Measurements from ENCODE around the gene SLC51A. TPM values are rescaled to one million over a fixed set of nuclear protein-coding genes. Genes with fewer than 3 reads are reported as not detected.
A peak's percentile ranks its signal among the peaks of the same experiment; 100 is the strongest.

The SLC51A gene
- total and polyA plus RNA-seq, 2 of the 8 experiments (the other 6 are each of a cell fraction or from before 2014, with no cell fraction given) = 6.3 to 9.8 TPM

DNA sequence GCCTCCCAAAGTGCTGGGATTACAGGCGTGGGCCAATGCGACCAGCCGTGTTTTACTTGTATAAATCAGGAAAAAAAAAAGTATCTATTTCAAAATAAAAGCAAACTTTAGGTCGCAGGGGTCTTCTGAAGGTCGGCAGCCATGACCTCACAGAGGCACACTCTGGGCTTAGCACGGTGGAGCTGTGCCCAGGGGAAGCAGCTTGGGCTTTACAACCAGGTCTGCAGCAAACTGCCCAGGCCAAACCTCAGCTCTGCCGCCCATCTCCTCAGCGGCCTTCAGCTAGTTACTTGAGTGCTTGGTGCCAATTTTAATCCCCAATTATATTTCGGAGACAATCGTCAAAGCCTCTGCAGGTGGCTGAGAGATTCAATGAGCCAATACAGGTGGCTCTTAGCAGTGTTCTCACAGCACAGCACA lies 35.2 kb upstream of the SLC51A start:
- H4K91ac ChIP-seq (replicated peaks; ENCODE audit: insufficient read length, low read length) = no peak overlapping the region
- ChIA-PET POLR2A (ENCODE audit: partially characterized antibody) (interaction anchor here (0.7 kb wide), 1 partner anchor 506 kb away, joined by 5 read pairs; no protein-coding TSS in a partner anchor), CTCF (ENCODE audit: partially characterized antibody) (interaction anchor here (0.6 to 1.3 kb wide), 5 partner anchors 14 to 109 kb away, joined by 3 to 7 read pairs (median 3); no protein-coding TSS in a partner anchor)
- H3K18ac ChIP-seq (ENCODE audit: extremely low read depth, low read length) = peak overlapping the region; percentile 66
- peaks cover 2 to 4% of the 10 kb centered on the region in 2 experiments; a peak in 1 of 4 replicates for H3K9me3 ChIP-seq (ENCODE audit: insufficient read depth in 2 of 2, low read depth in 1 of 2, low read length in 1 of 2)
- no peak for DNase-seq (ENCODE audit: low read depth in 1 of 2, low spot score in 2 of 2)
- 0 out of 2 replicates have a peak overlapping the region, but pooled peaks have one; percentile 61 for H2BK15ac ChIP-seq (ENCODE audit: low read length)
- no peak overlapping the region for H3K4me3 ChIP-seq (ENCODE audit: extremely low read depth in 1 of 4, insufficient read depth in 2 of 4, low read depth in 3 of 4, low read length in 4 of 4)
- no peak for FAIRE-seq
- peaks cover 4 to 12% (median 9%) of the 10 kb centered on the region in 4 experiments; a peak in 6 of 7 replicates for H3K4me1 ChIP-seq (replicated peaks in 1 of 4; ENCODE audit: control insufficient read depth in 3 of 4, insufficient read depth in 4 of 4, low read length in 3 of 4)
- no peak overlapping the region for H2BK20ac ChIP-seq (ENCODE audit: low read length)
- no peak overlapping the region for H3K27ac ChIP-seq (ENCODE audit: low read depth, low read length)
- H3K9ac ChIP-seq (replicated peaks in 1 of 4; ENCODE audit: extremely low read depth in 1 of 4, low read depth in 3 of 4, low read length in 3 of 4) = no peak overlapping the region
- WGBS, 2 experiments (ENCODE audit: extremely low coverage in 1 of 2, insufficient coverage in 1 of 2, insufficient read length in 1 of 2, insufficient replicate concordance in 2 of 2, low coverage in 1 of 2, low lambda C conversion rate in 2 of 2, missing lambda C conversion rate in 1 of 2) = 88% methylated on average over 10 of the region's 10 CpGs; no CpG with 5 or more reads in 1 of the 2 experiments
- no peak overlapping the region for H2AK5ac ChIP-seq (ENCODE audit: low read depth, low read length)
- no peaks in the 10 kb centered on the region for H4K20me1 ChIP-seq (replicated peaks in 1 of 2; ENCODE audit: control insufficient read depth in 1 of 2, insufficient read depth in 2 of 2, low read length in 2 of 2)
- no peak overlapping the region for H3K14ac ChIP-seq (ENCODE audit: insufficient read length)
- H3K23ac ChIP-seq (ENCODE audit: insufficient read length) = no peak overlapping the region
- no peak overlapping the region for H3K56ac ChIP-seq (replicated peaks; ENCODE audit: insufficient read length, low read depth, low read length)
- H4K5ac ChIP-seq (ENCODE audit: insufficient read length, low read depth, low read length) = no peak overlapping the region
- no peak overlapping the region for H2AFZ ChIP-seq (ENCODE audit: low read length)
- H3K36me3 ChIP-seq (ENCODE audit: control insufficient read depth in 2 of 4, insufficient read depth in 4 of 4, low read length in 3 of 4) = no peaks in the 10 kb centered on the region
- no peaks in the 10 kb centered on the region for H3K27me3 ChIP-seq (replicated peaks in 1 of 4; ENCODE audit: control insufficient read depth in 3 of 4, extremely low read depth in 1 of 4, insufficient read depth in 3 of 4, low read length in 3 of 4)
- H3K23me2 ChIP-seq (ENCODE audit: low read depth, low read length) = no peaks in the 10 kb centered on the region
- H3K4ac ChIP-seq (replicated peaks; ENCODE audit: insufficient read length, low read depth, low read length) = no peak overlapping the region
- 0 out of 2 replicates have a peak overlapping the region, but pooled peaks have one; percentile 75 for H2BK12ac ChIP-seq (ENCODE audit: low read depth, low read length)
- TF ChIP-seq, protein P1, sequence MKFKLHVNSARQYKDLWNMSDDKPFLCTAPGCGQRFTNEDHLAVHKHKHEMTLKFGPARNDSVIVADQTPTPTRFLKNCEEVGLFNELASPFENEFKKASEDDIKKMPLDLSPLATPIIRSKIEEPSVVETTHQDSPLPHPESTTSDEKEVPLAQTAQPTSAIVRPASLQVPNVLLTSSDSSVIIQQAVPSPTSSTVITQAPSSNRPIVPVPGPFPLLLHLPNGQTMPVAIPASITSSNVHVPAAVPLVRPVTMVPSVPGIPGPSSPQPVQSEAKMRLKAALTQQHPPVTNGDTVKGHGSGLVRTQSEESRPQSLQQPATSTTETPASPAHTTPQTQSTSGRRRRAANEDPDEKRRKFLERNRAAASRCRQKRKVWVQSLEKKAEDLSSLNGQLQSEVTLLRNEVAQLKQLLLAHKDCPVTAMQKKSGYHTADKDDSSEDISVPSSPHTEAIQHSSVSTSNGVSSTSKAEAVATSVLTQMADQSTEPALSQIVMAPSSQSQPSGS (IDR thresholded peaks at IDR 0.05; ENCODE audit: low read length) = no peak
- no peak for TF ChIP-seq GABPA (IDR thresholded peaks at IDR 0.05; ENCODE audit: borderline replicate concordance, insufficient read depth, low read length)
- TF ChIP-seq SIRT6 (IDR thresholded peaks at IDR 0.05; ENCODE audit: low read length) = no peak
- no peak overlapping the region for H2BK120ac ChIP-seq (replicated peaks; ENCODE audit: low read depth, low read length)
- H3K79me1 ChIP-seq (ENCODE audit: low read depth, low read length) = no peaks in the 10 kb centered on the region
- no peak overlapping the region for H3K4me2 ChIP-seq (ENCODE audit: insufficient read depth in 1 of 2, low read depth in 2 of 2, low read length in 2 of 2)
- H3K79me2 ChIP-seq (ENCODE audit: control insufficient read depth in 1 of 2, insufficient read depth in 2 of 2, low read length in 2 of 2) = no peaks in the 10 kb centered on the region
- no peak overlapping the region for H4K8ac ChIP-seq (ENCODE audit: extremely low read depth, insufficient read depth, low read length)
- no peak overlapping the region for H2BK5ac ChIP-seq (ENCODE audit: low read depth, low read length)
